Occipital lobe (tissue), 3 donors: Measurements from ENCODE around the gene STX19. TPM values are rescaled to one million over a fixed set of nuclear protein-coding genes. Genes with fewer than 3 reads are reported as not detected.
"Not testable (repeated sequence)": the region's sequence is repeated elsewhere in the genome, so short reads cannot be mapped to it uniquely, and the experiment has no call there.

Source experiments
- DNase-seq: peaks from one replicate; lab custom pipeline; 2025; lab: John Stamatoyannopoulos, UW
- small RNA-seq: library from RNA; depleted of rRNA; stranded (forward); fragments of <200 nt; gene quantifications from one replicate; pipeline ENCODE3, GENCODE V24; 2014
- total RNA-seq: library from RNA; depleted of rRNA; stranded (reverse); fragments of >200 nt; gene quantifications from one replicate; pipeline ENCODE4 v1.2.3, GENCODE V29; 2014

STX19 gene
- total RNA-seq, 1 donor from 2014 or later: not detected

DNA sequence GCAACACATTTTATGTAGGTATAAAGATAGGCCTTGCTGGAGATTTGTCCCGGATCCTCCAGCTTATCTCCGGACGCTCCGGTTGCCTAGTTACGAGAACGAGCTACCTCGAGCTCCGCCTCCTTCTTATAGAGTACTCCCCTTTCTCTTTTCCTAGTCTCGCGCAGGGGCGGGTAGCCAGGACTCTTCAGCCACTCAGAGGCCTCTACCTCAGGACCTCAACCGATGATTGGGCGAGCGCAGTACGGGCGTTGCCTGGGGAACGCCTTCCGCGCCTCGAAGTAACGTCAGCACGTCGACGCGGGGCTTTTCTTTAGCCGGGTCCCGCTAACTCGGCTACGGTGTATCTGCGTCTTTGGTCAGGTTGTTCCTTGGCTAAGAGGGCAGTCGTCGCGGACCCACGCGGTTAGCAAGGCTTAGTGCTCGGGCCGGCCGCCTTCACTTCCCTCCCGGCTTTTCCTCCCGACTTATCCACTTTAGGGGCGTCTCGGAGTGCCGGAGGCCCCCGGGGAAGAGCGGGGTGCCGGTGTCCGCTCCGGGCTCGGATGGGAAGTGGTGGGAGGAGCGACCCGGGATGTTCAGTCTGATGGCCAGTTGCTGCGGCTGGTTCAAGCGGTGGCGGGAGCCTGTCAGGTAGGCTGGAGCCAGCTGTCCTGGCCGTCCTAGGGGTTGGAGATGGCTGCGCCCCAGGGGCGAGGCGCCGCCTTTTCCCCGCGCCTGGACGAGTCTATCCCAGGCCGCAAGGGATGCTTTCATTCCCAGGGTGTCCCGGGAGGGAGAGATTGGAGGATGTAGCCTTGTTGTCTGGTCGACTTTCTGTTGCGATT is 48.3 kb downstream of the STX19 start, which contains the start of gene ARL13B:
Gene ARL13B (plus strand): TSS at position 306 of the 827 bp plus-strand sequence. CDS start 269 bp downstream, at position 575.
- peak; percentile 98 for DNase-seq

DNA sequence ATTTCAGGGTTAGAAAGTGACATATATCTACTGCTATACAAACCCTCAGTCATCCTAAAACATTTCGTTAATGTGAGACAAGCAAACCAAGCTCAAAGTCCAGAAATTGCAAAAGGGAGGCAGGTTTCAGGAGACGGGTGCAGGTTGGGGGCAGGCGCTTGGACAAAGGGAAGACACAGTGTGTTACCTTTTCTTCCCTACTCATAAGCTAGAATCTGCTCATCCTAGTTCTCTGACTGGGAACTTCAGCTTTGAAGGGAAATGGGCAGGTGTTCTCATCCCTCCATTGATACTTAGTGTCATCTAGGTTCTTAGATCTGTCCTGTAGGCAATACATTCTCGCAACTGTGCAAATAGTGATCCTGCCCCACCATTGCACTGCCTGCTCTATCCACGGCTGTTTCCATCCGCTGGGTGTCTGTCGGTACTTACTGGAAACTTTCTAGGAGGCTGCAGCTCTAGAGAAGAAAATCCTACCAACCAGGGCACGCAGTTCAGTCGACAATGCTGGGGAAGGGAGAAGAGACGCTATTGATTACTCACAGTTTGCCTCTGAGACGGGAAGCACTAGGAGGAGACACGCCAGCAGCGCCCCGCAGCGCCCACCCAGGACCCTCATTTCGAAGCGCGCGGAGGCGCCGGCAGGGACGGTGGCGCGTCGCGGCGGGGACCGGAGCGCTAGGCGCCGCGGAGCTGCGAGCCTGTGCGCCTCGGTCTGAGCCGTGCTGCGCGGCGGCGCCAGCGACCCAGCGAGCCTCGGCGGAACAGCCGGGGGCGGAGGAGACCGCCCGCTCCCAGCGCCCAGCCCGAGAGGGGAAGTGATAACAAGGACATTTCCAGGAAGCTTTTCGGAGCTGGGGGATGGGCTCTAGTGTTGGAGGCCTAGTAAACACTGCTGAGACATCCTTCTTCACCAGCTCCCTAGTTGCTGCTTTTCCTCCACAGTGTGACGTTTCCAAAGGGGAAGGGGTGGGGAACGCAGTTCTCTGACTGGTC is 55.0 kb downstream of the STX19 start, which contains the start of gene PROS1:
Gene PROS1 (minus strand): TSS at position 766 of the 996 bp plus-strand sequence. CDS start 147 bp downstream, at position 619.
- DNase-seq: peak; percentile 57

DNA sequence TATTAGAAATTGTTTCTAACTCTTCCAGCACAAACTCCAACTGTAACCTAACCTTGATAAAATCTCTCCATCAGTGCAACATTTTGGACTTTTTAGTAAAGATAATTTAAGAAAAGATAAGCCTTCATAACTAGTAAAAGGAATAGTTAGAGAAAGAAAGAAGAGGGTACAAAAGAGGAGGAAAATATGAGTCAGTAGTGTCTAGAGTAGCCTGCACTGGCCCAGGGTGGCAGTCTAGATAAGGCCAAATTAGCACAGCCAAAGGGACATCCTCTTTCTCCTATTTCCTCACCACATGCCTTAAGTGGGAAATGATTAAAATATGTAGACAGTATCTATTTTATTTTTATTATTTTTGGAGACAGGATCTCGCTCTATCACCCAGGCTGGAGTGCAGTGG is 58.4 kb downstream of the STX19 start:
- DNase-seq: no peak

- no peak for DNase-seq
These were observed 59.0 kb downstream of the STX19 start for GRCh38 chr3:93969443-93969842.

GRCh38 chr3:93965106-93965505 is 63.3 kb downstream of the STX19 start:
- DNase-seq: not testable (repeated sequence)

Small RNA genes within 50 kb of the gene (small RNA-seq; reads per million reads assigned to genes)
- not detected for gene RF00019
- gene RNU6-511P: not detected

Other genes with a start within 250 kb of the STX19 start
- gene PROS1, start 54.7 kb downstream of the STX19 start, total RNA-seq: 14.2 TPM
- 24.6 TPM for gene ARL13B, start 48.4 kb downstream of the STX19 start, total RNA-seq
- gene DHFR2, start 34.3 kb upstream of the STX19 start, total RNA-seq: 14.0 TPM
- 43.0 TPM for gene NSUN3, start 34.5 kb upstream of the STX19 start, total RNA-seq